ENCODE measurements around the gene CLBA1. TPM values are rescaled to one million over a fixed set of nuclear protein-coding genes. Genes with fewer than 3 reads are reported as not detected.

Gene CLBA1
- total RNA-seq, 1 experiment from 2014 or later: 19.2 TPM

DNA sequence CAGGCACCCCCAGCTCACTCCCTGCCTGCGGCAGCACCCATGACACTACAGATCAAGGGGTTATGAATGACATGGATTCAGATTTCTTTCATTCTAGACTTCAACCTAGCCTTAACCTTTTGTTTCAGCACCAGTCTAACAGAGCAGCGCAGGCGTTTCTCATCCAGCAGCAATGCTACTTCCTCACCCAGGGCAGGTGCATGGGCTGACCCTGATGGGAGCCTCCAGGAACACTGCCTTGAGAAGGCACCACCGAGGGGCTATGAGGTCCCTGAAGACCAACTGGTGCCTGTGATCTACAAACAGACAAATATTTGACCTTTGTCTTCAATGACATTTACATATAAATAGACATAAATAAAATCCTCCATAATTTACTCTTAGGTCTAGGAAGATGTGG is 24.5 kb downstream of the CLBA1 start:
- H3K9me2 ChIP-seq (replicated peaks; ENCODE audit: low read length): no peaks in the 10 kb centered on the region
- ATAC-seq: no peak
- no peaks in the 10 kb centered on the region for H3K9me3 ChIP-seq (ENCODE audit: low read length)

DNA sequence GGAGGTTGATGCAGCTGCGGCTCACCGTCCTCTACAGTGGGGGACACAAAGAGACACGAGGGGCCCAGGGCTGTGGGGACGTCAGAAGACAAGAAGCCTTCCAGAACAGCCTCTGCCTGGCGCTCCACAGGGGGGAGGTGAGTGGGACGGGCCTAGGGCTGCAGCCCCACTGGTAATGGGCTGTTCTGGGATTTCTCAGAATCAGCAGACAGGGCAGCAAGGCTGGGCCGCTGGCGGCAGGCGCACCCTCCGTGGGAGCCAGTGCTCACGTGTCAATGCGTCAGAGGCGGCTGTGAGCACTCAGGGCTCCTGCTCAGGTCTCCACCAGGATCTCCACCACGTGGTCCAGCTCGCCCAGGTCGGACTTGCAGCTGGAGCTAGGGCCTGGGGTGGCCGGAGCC is 25.3 kb downstream of the CLBA1 start:
- POLR2A ChIA-PET (ENCODE audit: unreplicated experiment): interaction anchor here (0.6 kb wide), 1 partner anchor 114 kb away, joined by 3 read pairs; no protein-coding TSS in a partner anchor
- CTCF ChIA-PET: no interaction called here
- Histone ChIP-seq H3K9ac (ENCODE audit: low read length) (no peak overlapping the region), H3K36me3 (ENCODE audit: low read depth, low read length) (peaks cover 43% of the 10 kb centered on the region), H3K9me3 (ENCODE audit: low read length) (no peaks in the 10 kb centered on the region), H3F3A (ENCODE audit: low read length, unreplicated experiment) (peaks cover 11% of the 10 kb centered on the region), H3K9me2 (replicated peaks; ENCODE audit: low read length) (no peaks in the 10 kb centered on the region), H4K20me1 (ENCODE audit: low read length) (peaks cover 93% of the 10 kb centered on the region), H3K27me3 (ENCODE audit: low read length) (no peaks in the 10 kb centered on the region), H2AFZ (ENCODE audit: low read length) (no peak overlapping the region), H3K79me2 (ENCODE audit: low read length) (peaks cover 78% of the 10 kb centered on the region), H3K4me2 (ENCODE audit: low read length) (no peak overlapping the region), H3K27ac (ENCODE audit: low read length) (no peak overlapping the region), H3K4me1 (ENCODE audit: insufficient read depth, low read length) (peaks cover 18% of the 10 kb centered on the region), H3K4me3 (ENCODE audit: low read length) (no peak overlapping the region)
- TF ChIP-seq, protein P1, sequence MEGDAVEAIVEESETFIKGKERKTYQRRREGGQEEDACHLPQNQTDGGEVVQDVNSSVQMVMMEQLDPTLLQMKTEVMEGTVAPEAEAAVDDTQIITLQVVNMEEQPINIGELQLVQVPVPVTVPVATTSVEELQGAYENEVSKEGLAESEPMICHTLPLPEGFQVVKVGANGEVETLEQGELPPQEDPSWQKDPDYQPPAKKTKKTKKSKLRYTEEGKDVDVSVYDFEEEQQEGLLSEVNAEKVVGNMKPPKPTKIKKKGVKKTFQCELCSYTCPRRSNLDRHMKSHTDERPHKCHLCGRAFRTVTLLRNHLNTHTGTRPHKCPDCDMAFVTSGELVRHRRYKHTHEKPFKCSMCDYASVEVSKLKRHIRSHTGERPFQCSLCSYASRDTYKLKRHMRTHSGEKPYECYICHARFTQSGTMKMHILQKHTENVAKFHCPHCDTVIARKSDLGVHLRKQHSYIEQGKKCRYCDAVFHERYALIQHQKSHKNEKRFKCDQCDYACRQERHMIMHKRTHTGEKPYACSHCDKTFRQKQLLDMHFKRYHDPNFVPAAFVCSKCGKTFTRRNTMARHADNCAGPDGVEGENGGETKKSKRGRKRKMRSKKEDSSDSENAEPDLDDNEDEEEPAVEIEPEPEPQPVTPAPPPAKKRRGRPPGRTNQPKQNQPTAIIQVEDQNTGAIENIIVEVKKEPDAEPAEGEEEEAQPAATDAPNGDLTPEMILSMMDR (conservative IDR thresholded peaks at IDR 0.05; ENCODE audit: low read depth, low read length): no peak
- no peak for TF ChIP-seq EZH2phosphoT487 (IDR thresholded peaks at IDR 0.05; ENCODE audit: borderline replicate concordance, low read length)
- TF ChIP-seq EZH2 (IDR thresholded peaks at IDR 0.05; ENCODE audit: low read length, unreplicated experiment): no peak
- DNase-seq (no peak), ATAC-seq (no peak)
- intact Hi-C loops (cut with micrococcal nuclease): no loop called here
- no TSS peak for BruUV-seq (replicated peaks)

More for the DNA sequence above, 24.5 kb downstream of the CLBA1 start:
- TSS peak; percentile 1 for BruUV-seq (replicated peaks)
- TF ChIP-seq EZH2phosphoT487 (IDR thresholded peaks at IDR 0.05; ENCODE audit: borderline replicate concordance, low read length) (no peak), EZH2 (IDR thresholded peaks at IDR 0.05; ENCODE audit: low read length, unreplicated experiment) (no peak)
- TF ChIP-seq, protein P1 (conservative IDR thresholded peaks at IDR 0.05; ENCODE audit: low read depth, low read length): no peak
- POLR2A ChIA-PET (ENCODE audit: unreplicated experiment): no interaction called here
- Histone ChIP-seq H3K4me1 (ENCODE audit: insufficient read depth, low read length) (peaks cover 10% of the 10 kb centered on the region; the same call in 1 of the 2 replicates), H3F3A (ENCODE audit: low read length, unreplicated experiment) (peaks cover 11% of the 10 kb centered on the region), H4K20me1 (ENCODE audit: low read length) (peaks cover 87% of the 10 kb centered on the region), H3K79me2 (ENCODE audit: low read length) (peaks cover 70% of the 10 kb centered on the region), H2AFZ (ENCODE audit: low read length) (no peak overlapping the region), H3K36me3 (ENCODE audit: low read depth, low read length) (peaks cover 42% of the 10 kb centered on the region), H3K27ac (ENCODE audit: low read length) (no peak overlapping the region), H3K9ac (ENCODE audit: low read length) (no peak overlapping the region), H3K27me3 (ENCODE audit: low read length) (no peaks in the 10 kb centered on the region), H3K4me3 (ENCODE audit: low read length) (no peak overlapping the region), H3K4me2 (ENCODE audit: low read length) (no peak overlapping the region)
- DNase-seq: no peak
- CTCF ChIA-PET: no interaction called here
- intact Hi-C loops (cut with micrococcal nuclease): no loop called here

DNA sequence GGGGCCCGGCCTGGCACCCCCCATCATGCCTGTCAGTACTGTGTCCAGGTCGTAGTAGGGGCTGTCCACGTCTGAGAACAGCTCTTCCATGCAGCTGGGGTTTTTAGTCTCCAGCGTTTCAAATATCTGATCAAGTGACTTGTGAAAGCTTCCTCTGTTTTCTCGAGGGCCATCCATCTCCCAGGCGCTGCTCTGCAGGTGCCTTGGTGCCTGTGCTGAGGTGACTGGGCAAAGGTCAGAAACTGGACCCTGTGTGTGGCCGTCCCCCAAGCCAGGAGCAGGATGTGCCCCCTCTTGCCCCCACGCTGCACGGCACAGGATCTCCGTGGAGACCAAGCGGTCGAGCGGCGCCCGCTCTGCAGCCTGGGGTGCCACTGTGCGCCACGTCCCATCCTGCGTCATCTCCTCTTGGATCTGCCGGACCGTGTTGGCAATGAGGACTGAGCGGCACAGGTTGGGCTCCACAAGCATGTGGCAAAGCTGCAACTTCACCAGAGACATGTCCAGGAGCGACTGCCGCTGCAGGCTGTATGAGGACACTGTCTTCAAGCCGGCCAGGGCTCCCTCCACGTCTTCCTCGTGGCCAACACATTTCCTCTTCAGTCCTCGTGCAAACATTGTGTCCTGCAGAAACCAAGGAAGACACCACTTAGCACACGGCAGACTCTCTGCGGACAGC is 25.9 kb downstream of the CLBA1 start:
- POLR2A ChIA-PET (ENCODE audit: unreplicated experiment): interaction anchor here (0.6 kb wide), 1 partner anchor 114 kb away, joined by 3 read pairs; no protein-coding TSS in a partner anchor

More for the DNA sequence above, 25.9 kb downstream of the CLBA1 start:
- CTCF ChIA-PET: no interaction called here
- no peaks in the 10 kb centered on the region for H3K9me2 ChIP-seq (replicated peaks; ENCODE audit: low read length)
- ATAC-seq: no peak
- H3K4me1 ChIP-seq (ENCODE audit: insufficient read depth, low read length): peaks cover 23% of the 10 kb centered on the region
- intact Hi-C loops (cut with micrococcal nuclease): no loop called here
- no peak for DNase-seq
- no peak overlapping the region for H2AFZ ChIP-seq (ENCODE audit: low read length)
- no peak overlapping the region for H3K9ac ChIP-seq (ENCODE audit: low read length)
- no peak overlapping the region for H3K4me2 ChIP-seq (ENCODE audit: low read length)
- H3K9me3 ChIP-seq (ENCODE audit: low read length): no peaks in the 10 kb centered on the region
- H4K20me1 ChIP-seq (ENCODE audit: low read length): peaks cover 93% of the 10 kb centered on the region
- no peaks in the 10 kb centered on the region for H3K27me3 ChIP-seq (ENCODE audit: low read length)
- H3K36me3 ChIP-seq (ENCODE audit: low read depth, low read length): peaks cover 49% of the 10 kb centered on the region
- no peak overlapping the region for H3K27ac ChIP-seq (ENCODE audit: low read length)
- BruUV-seq (replicated peaks): no TSS peak
- no peak for TF ChIP-seq EZH2phosphoT487 (IDR thresholded peaks at IDR 0.05; ENCODE audit: borderline replicate concordance, low read length)
- no peak for TF ChIP-seq EZH2 (IDR thresholded peaks at IDR 0.05; ENCODE audit: low read length, unreplicated experiment)
- TF ChIP-seq, protein P1 (conservative IDR thresholded peaks at IDR 0.05; ENCODE audit: low read depth, low read length): no peak
- no peak overlapping the region for H3K4me3 ChIP-seq (ENCODE audit: low read length)
- peaks cover 11% of the 10 kb centered on the region for H3F3A ChIP-seq (ENCODE audit: low read length, unreplicated experiment)
- H3K79me2 ChIP-seq (ENCODE audit: low read length): peaks cover 83% of the 10 kb centered on the region

Measured in PC-3 (cell line).